K562 (cell line): ENCODE data around the gene ALG6. TPM values are rescaled to one million over a fixed set of nuclear protein-coding genes. Genes with fewer than 3 reads are reported as not detected.

Experiments used
- ATAC-seq: fragments of 200-7000 bp; cut with Tn5 transposase; 3 replicates; pipeline ENCODE4 v1.9.1; 2020; ENCODE audit warnings: moderate library complexity
- BruUV-seq: library from RNA; stranded (reverse); fragments of 400-500 nt; replicated peaks from 2 replicates; lab custom pipeline; 2021; lab: Mats Ljungman, UMichigan
- CTCF ChIA-PET: fragments of 300-600 bp; formaldehyde crosslinking; extraction: SDS; loops from one replicate; lab custom pipeline; 2021; ENCODE audit warnings: low intra/inter-chr PET ratio; lab: Yijun Ruan, JAX
- POLR2A ChIA-PET: fragments of 300-600, 350-650 bp; sonication (Branson Sonifier 250); formaldehyde crosslinking; extraction: SDS; loops from one replicate; lab custom pipeline; 2021; ENCODE audit warnings: antibody characterized with exemption, inconsistent platforms; lab: Yijun Ruan, JAX
- DNase-seq, 4 experiments: peaks; one replicate each; pipeline versions ENCODE4 v3.0.0 to v3.0.0-alpha.2; 2011 to 2018; ENCODE audit warnings: low spot score in 3 of 4, mixed read lengths in 3 of 4; ENCODE audit errors: extremely low read depth in 1 of 4
- FAIRE-seq: peaks from 2 replicates; lab custom pipeline; 2011; peaks lifted over from hg19 to GRCh38; lab: Jason Lieb, UNC
- H2AFZ ChIP-seq: 2 replicates; pipeline ENCODE4 v1.6.0; 2011; ENCODE audit warnings: low read depth, low read length, control low read depth, inconsistent platforms
- H3K27ac ChIP-seq: fragments of 200-600 bp; 3 replicates; pipeline ENCODE4 v1.8.0; 2011; ENCODE audit warnings: low read depth, mild to moderate bottlenecking, control low read depth, inconsistent platforms, low read length, moderate library complexity, mixed read lengths; ENCODE audit errors: extremely low read depth
- H3K27me3 ChIP-seq, 2 experiments: fragments of 300-600 bp in 1 of 2; 2 replicates in 1 of 2; 3 replicates in 1 of 2; pipeline versions ENCODE4 v1.6.0 to v1.8.0; 2011; ENCODE audit warnings: inconsistent platforms in 2 of 2, low read length in 2 of 2, mild to moderate bottlenecking in 1 of 2, mixed read lengths in 1 of 2, moderate library complexity in 1 of 2; ENCODE audit not compliant: control insufficient read depth in 2 of 2, insufficient read depth in 2 of 2
- H3K36me3 ChIP-seq: fragments of 300-600 bp; 3 replicates; pipeline ENCODE4 v1.8.0; 2011; ENCODE audit warnings: mild to moderate bottlenecking, low read length, inconsistent platforms; ENCODE audit not compliant: control insufficient read depth, insufficient read depth
- H3K4me1 ChIP-seq, 2 experiments: fragments of 200-600 bp in 1 of 2; replicated peaks in 1 of 2; 2 replicates in 1 of 2; 3 replicates in 1 of 2; pipeline versions ENCODE4 v1.5.1 to v1.8.0; 2011; ENCODE audit warnings: inconsistent platforms in 2 of 2, low read length in 2 of 2, mild to moderate bottlenecking in 1 of 2, mixed read lengths in 1 of 2, moderate library complexity in 1 of 2; ENCODE audit not compliant: control insufficient read depth in 2 of 2, insufficient read depth in 2 of 2
- H3K4me2 ChIP-seq: 2 replicates; pipeline ENCODE4 v1.6.1; 2011; ENCODE audit warnings: low read length, control low read depth, inconsistent platforms, mixed read lengths; ENCODE audit not compliant: insufficient read depth
- H3K4me3 ChIP-seq: fragments of 200-600 bp; sonication (generic), shearing (Covaris generic); 2 replicates; pipeline ENCODE4 v1.5.1; 2016; ENCODE audit warnings: control low read depth, inconsistent platforms
- H3K79me2 ChIP-seq: fragments of 200-600 bp; 3 replicates; pipeline ENCODE4 v1.8.0; 2011; ENCODE audit warnings: low read length, inconsistent platforms; ENCODE audit not compliant: control insufficient read depth, insufficient read depth
- H3K9ac ChIP-seq, 2 experiments: 2 replicates each; pipeline versions ENCODE4 v1.6.0 to v1.6.1; 2011; ENCODE audit warnings: low read depth in 2 of 2, low read length in 2 of 2, control low read depth in 1 of 2, inconsistent platforms in 1 of 2, mild to moderate bottlenecking in 1 of 2, mixed read lengths in 1 of 2; ENCODE audit not compliant: insufficient read depth in 1 of 2
- H3K9me1 ChIP-seq: one replicate; pipeline ENCODE4 v1.6.0; 2011; ENCODE audit warnings: inconsistent platforms, mild to moderate bottlenecking, low read length, moderate library complexity; ENCODE audit not compliant: control insufficient read depth, insufficient read depth
- H3K9me3 ChIP-seq: replicated peaks from 2 replicates; pipeline ENCODE4 v1.5.1; 2011; ENCODE audit warnings: low read depth, low read length, inconsistent platforms; ENCODE audit not compliant: control insufficient read depth, insufficient read depth
- H4K20me1 ChIP-seq: replicated peaks from 2 replicates; pipeline ENCODE4 v1.6.1; 2011; ENCODE audit warnings: low read length, inconsistent platforms, mixed read lengths; ENCODE audit not compliant: control insufficient read depth, insufficient read depth
- CBX1 ChIP-seq: sonication (generic); IDR thresholded peaks from 2 replicates; pipeline ENCODE4 v1.6.1; 2016; ENCODE audit warnings: antibody characterized with exemption, low read depth, mild to moderate bottlenecking
- CBX8 ChIP-seq: fragments of 200-600 bp; sonication (generic); IDR thresholded peaks from 2 replicates; pipeline ENCODE4 v1.6.1; 2012; ENCODE audit warnings: borderline replicate concordance, mixed run types, low read depth, mild to moderate bottlenecking, moderate library complexity, mixed read lengths, low read length, control low read depth, inconsistent platforms; ENCODE audit not compliant: poor library complexity, severe bottlenecking; ENCODE audit errors: extremely low read depth
- FOSL1 ChIP-seq: fragments of 200-800 bp; sonication (Bioruptor generic); conservative IDR thresholded peaks from 2 replicates; pipeline ENCODE4 v1.6.1; 2016; ENCODE audit warnings: missing genetic modification characterization, missing compliant biosample characterization
- KHSRP ChIP-seq: fragments of 450-650 bp; IDR thresholded peaks from 2 replicates; pipeline ENCODE4 v1.6.1; 2017
- WGBS: fragments of 100-300 bp; shearing (Covaris generic); methylation state at CpG from one replicate; pipeline ENCODE4 v1.1.6; 2016; ENCODE audit warnings: low coverage, mixed read lengths; ENCODE audit not compliant: insufficient coverage; ENCODE audit errors: missing lambda C conversion rate; 5-methylcytosine and 5-hydroxymethylcytosine counted together
- in situ Hi-C: fragments of 300-500 bp; cut with MboI; formaldehyde crosslinking; loops from 4 replicates; pipeline ENCODE4 v1.15.0; 2018; ENCODE audit warnings: inconsistent platforms, mixed read lengths
- intact Hi-C: fragments of 100-400 bp; cut with micrococcal nuclease; formaldehyde crosslinking; loops from 2 replicates; pipeline ENCODE4 v1.14.2; 2022
- polyA plus RNA-seq, 8 experiments: library from polyadenylated mRNA; depleted of rRNA in 4 of 8; stranded (reverse) in 5 of 8; unstranded in 3 of 8; fragments of >200 nt; fragmentation: Nextera tagmentation in 2 of 8; fragmentation: Illumina TruSeq in 1 of 8; extraction: Ambion mirVana in 2 of 8; extraction: Trizol in 1 of 8; gene quantifications; 2 replicates each; pipeline versions ENCODE4 v1.2.1 to v1.2.3, GENCODE V29; 2011 to 2014; ENCODE audit warnings: inconsistent platforms in 1 of 8, missing spikeins in 1 of 8
- total RNA-seq, 7 experiments: library from RNA; depleted of rRNA in 6 of 7; stranded (reverse); fragments of >200 nt in 6 of 7; fragmentation: Illumina TruSeq in 2 of 7; extraction: Trizol in 2 of 7; gene quantifications; 2 replicates each; pipeline versions ENCODE4 v1.2.1 to v1.2.3, GENCODE V29; 2011 to 2021; ENCODE audit warnings: low replicate concordance in 1 of 7
- TF ChIP-seq, protein P1 (sequence below): sonication (generic); formaldehyde crosslinking; IDR thresholded peaks from 2 replicates; pipeline ENCODE4 v1.8.0; 2023; ENCODE audit warnings: mild to moderate bottlenecking, missing genetic modification reagents

The ALG6 gene
- total and polyA plus RNA-seq, 9 of the 15 experiments (the other 6 are each of a cell fraction or from before 2014, with no cell fraction given) = 14.6 to 35.7 (median 23.3) TPM

GRCh38 chr1:63324779-63325119 lies 42.7 kb upstream of the ALG6 start:
- 46% methylated on average over 6 of the region's 7 CpGs for WGBS
- no peak overlapping the region for H3K27ac ChIP-seq
- no peaks in the 10 kb centered on the region for H3K79me2 ChIP-seq
- no peak overlapping the region for H3K4me3 ChIP-seq
- H3K36me3 ChIP-seq = no peaks in the 10 kb centered on the region
- in situ Hi-C loops (no loop called here), intact Hi-C loops (no loop called here)
- H3K27me3 ChIP-seq = peaks cover 22 to 47% of the 10 kb centered on the region in 2 experiments; a peak in 4 of 5 replicates
- H3K9me1 ChIP-seq = no peaks in the 10 kb centered on the region
- no peak for TF ChIP-seq FOSL1 (tag)
- no peak for TF ChIP-seq KHSRP
- no peak for TF ChIP-seq CBX1
- FAIRE-seq (no peak), ATAC-seq (no peak), DNase-seq (no peak)
- ChIA-PET CTCF (no interaction called here), POLR2A (interaction anchor here (0.9 kb wide), 1 partner anchor 116 kb away, joined by 3 read pairs; no protein-coding TSS in a partner anchor)
- no peak overlapping the region for H2AFZ ChIP-seq
- no peaks in the 10 kb centered on the region for H4K20me1 ChIP-seq
- BruUV-seq = no TSS peak
- no peak overlapping the region for H3K4me2 ChIP-seq
- H3K4me1 ChIP-seq = peaks cover 4 to 36% of the 10 kb centered on the region in 2 experiments; a peak in 3 of 5 replicates
- no peak overlapping the region for H3K9ac ChIP-seq
- no peaks in the 10 kb centered on the region for H3K9me3 ChIP-seq

DNA sequence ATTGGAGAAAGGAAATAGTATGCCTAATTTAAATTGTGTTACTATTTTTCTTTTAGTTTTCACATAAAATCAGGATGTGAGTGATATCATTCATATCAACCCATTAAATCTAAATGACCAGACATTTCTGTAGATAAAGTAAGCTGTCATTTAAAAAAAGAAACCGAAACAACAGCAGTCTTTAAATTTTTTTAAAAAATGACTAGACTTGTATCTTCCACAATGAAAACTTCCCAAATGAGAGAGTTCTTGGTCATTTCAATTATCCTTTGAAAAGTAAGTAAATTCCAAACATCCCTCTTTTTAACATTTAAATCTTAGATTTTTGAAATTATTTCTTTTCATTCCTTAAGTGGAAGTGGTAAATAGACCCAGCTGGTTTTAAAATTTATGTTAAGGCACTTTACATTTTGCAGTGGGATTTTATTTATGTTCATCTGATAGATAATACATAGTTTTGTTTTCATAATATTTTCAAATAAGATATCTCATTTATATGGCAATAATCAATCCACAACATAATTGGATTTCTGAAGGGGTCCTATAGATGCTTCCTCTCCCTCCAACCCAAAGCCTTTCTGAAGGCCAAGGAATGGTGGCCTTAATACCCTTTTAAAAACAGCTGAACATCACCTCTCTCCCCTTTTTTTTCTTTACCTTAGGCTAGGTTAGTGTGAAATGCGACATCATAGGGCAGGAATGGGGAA lies 42.0 kb upstream of the ALG6 start:
- CTCF ChIA-PET = interaction anchor here (1.1 kb wide), 1 partner anchor 129 kb away, joined by 3 read pairs; no protein-coding TSS in a partner anchor
- ATAC-seq = no peak
- WGBS = 27% methylated on average over 2 of the region's 2 CpGs

More for the DNA sequence above, 42.0 kb upstream of the ALG6 start:
- Histone ChIP-seq H4K20me1 (no peaks in the 10 kb centered on the region), H3K4me1 (peaks cover 4 to 41% of the 10 kb centered on the region in 2 experiments; a peak in 3 of 5 replicates), H3K9ac (no peak overlapping the region), H3K36me3 (no peaks in the 10 kb centered on the region), H3K9me3 (no peaks in the 10 kb centered on the region), H3K27ac (no peak overlapping the region), H2AFZ (no peak overlapping the region), H3K27me3 (peaks cover 28 to 54% of the 10 kb centered on the region in 2 experiments; a peak in 4 of 5 replicates), H3K79me2 (no peaks in the 10 kb centered on the region), H3K4me3 (no peak overlapping the region), H3K4me2 (no peak overlapping the region), H3K9me1 (no peaks in the 10 kb centered on the region)
- DNase-seq = no peak
- intact Hi-C loops (no loop called here), in situ Hi-C loops (no loop called here)
- no peak for FAIRE-seq
- no TSS peak for BruUV-seq
- TF ChIP-seq, protein P1, sequence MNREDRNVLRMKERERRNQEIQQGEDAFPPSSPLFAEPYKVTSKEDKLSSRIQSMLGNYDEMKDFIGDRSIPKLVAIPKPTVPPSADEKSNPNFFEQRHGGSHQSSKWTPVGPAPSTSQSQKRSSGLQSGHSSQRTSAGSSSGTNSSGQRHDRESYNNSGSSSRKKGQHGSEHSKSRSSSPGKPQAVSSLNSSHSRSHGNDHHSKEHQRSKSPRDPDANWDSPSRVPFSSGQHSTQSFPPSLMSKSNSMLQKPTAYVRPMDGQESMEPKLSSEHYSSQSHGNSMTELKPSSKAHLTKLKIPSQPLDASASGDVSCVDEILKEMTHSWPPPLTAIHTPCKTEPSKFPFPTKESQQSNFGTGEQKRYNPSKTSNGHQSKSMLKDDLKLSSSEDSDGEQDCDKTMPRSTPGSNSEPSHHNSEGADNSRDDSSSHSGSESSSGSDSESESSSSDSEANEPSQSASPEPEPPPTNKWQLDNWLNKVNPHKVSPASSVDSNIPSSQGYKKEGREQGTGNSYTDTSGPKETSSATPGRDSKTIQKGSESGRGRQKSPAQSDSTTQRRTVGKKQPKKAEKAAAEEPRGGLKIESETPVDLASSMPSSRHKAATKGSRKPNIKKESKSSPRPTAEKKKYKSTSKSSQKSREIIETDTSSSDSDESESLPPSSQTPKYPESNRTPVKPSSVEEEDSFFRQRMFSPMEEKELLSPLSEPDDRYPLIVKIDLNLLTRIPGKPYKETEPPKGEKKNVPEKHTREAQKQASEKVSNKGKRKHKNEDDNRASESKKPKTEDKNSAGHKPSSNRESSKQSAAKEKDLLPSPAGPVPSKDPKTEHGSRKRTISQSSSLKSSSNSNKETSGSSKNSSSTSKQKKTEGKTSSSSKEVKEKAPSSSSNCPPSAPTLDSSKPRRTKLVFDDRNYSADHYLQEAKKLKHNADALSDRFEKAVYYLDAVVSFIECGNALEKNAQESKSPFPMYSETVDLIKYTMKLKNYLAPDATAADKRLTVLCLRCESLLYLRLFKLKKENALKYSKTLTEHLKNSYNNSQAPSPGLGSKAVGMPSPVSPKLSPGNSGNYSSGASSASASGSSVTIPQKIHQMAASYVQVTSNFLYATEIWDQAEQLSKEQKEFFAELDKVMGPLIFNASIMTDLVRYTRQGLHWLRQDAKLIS = no peak
- TF ChIP-seq KHSRP (no peak), CBX8 (peak; percentile 38)
- POLR2A ChIA-PET = interaction anchor here (0.9 kb wide), 1 partner anchor 115 kb away, joined by 3 read pairs; no protein-coding TSS in a partner anchor
